Thyroid gland (tissue), 4 donors: ENCODE results near the gene C1orf94. TPM values are rescaled to one million over a fixed set of nuclear protein-coding genes. Genes with fewer than 3 reads are reported as not detected.
"Not testable (repeated sequence)": the region's sequence is repeated elsewhere in the genome, so short reads cannot be mapped to it uniquely, and the experiment has no call there.

Source experiments
- DNase-seq, 2 donors: peaks; one replicate each; pipeline ENCODE4 v3.0.0-alpha.2; 2019
- H3K27ac ChIP-seq, 3 donors: fragments of 200-600 bp; sonication (generic); 1 replicate in 2 of 3; 2 replicates in 1 of 3; pipeline ENCODE4 v1.5.1; 2016 to 2019; ENCODE audit warnings: mild to moderate bottlenecking in 1 of 3, moderate library complexity in 1 of 3
- H3K27me3 ChIP-seq: fragments of 200-600 bp; sonication (generic); one replicate; pipeline ENCODE4 v1.5.1; 2019
- H3K36me3 ChIP-seq, 2 donors: fragments of 200-600 bp; sonication (generic); one replicate each; pipeline ENCODE4 v1.5.1; 2016 to 2019
- H3K4me1 ChIP-seq, 2 donors: fragments of 200-600 bp; sonication (generic); one replicate each; pipeline ENCODE4 v1.5.1; 2017 to 2019
- H3K4me3 ChIP-seq, 3 donors: fragments of 200-600 bp; sonication (generic); replicated peaks in 1 of 3; 1 replicate in 2 of 3; 2 replicates in 1 of 3; pipeline ENCODE4 v1.5.1; 2016; ENCODE audit warnings: mild to moderate bottlenecking in 1 of 3
- H3K9me3 ChIP-seq: fragments of 200-600 bp; sonication (generic); one replicate; pipeline ENCODE4 v1.5.1; 2017
- POLR2A ChIP-seq, 2 donors: fragments of 450-650 bp; IDR thresholded peaks; one replicate each; pipeline ENCODE4 v1.6.1; 2017; ENCODE audit warnings: antibody characterized with exemption in 2 of 2, mild to moderate bottlenecking in 2 of 2, moderate library complexity in 1 of 2
- WGBS, 2 donors: methylation state at CpG; one replicate each; pipeline ENCODE4 v1.1.5; 2017; 5-methylcytosine and 5-hydroxymethylcytosine counted together
- intact Hi-C: fragments of 100-400 bp; cut with DNase I; formaldehyde crosslinking; loops from one replicate; pipeline ENCODE4 v1.15.1; 2023
- total RNA-seq, 4 donors: library from RNA; depleted of rRNA; stranded (reverse); fragments of >200 nt; gene quantifications; one replicate each; pipeline ENCODE4 v1.2.3, GENCODE V29; 2016
- TF ChIP-seq, protein P1 (sequence below), 6 experiments: fragments of 200-600 bp in 3 of 6; fragments of 450-650 bp in 3 of 6; sonication (generic) in 3 of 6; IDR thresholded peaks; one replicate each; pipeline ENCODE4 v1.5.1; 2016 to 2019; ENCODE audit warnings: antibody characterized with exemption in 6 of 6, mild to moderate bottlenecking in 2 of 6, inconsistent platforms in 1 of 6, moderate library complexity in 1 of 6

The C1orf94 gene
- total RNA-seq, 4 donors from 2014 or later: not detected

DNA sequence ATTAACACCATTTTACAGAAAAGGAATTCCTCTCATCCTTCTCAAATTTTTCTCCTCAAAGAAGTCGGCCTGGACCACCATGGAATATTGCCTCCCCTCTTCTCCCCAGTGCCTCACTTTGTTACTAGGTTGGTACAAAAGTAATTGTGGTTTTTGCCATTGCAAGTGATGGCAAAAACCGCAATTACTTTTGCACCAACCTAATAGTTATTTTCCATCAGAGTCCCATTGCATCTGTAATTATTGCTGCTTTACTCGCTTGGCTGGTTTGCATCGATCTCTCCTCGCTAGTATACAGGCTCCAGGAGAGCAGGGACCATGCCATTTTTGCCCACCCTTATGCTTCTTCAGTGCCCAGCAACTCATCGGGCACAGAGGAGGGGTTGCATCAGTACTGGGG lies 963 bp upstream of the C1orf94 start:
- no peak for DNase-seq
- Histone ChIP-seq H3K4me1 (no peaks in the 10 kb centered on the region), H3K36me3 (no peaks in the 10 kb centered on the region), H3K27ac (no peak overlapping the region), H3K27me3 (peaks cover 9% of the 10 kb centered on the region), H3K4me3 (no peak overlapping the region), H3K9me3 (no peaks in the 10 kb centered on the region)
- no peak for TF ChIP-seq POLR2A (IDR thresholded peaks at IDR 0.05)
- TF ChIP-seq, protein P1, sequence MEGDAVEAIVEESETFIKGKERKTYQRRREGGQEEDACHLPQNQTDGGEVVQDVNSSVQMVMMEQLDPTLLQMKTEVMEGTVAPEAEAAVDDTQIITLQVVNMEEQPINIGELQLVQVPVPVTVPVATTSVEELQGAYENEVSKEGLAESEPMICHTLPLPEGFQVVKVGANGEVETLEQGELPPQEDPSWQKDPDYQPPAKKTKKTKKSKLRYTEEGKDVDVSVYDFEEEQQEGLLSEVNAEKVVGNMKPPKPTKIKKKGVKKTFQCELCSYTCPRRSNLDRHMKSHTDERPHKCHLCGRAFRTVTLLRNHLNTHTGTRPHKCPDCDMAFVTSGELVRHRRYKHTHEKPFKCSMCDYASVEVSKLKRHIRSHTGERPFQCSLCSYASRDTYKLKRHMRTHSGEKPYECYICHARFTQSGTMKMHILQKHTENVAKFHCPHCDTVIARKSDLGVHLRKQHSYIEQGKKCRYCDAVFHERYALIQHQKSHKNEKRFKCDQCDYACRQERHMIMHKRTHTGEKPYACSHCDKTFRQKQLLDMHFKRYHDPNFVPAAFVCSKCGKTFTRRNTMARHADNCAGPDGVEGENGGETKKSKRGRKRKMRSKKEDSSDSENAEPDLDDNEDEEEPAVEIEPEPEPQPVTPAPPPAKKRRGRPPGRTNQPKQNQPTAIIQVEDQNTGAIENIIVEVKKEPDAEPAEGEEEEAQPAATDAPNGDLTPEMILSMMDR (IDR thresholded peaks at IDR 0.05): no peak
- WGBS, 2 donors: 84% methylated on average over 6 of the region's 6 CpGs
- intact Hi-C loops: no loop called here

DNA sequence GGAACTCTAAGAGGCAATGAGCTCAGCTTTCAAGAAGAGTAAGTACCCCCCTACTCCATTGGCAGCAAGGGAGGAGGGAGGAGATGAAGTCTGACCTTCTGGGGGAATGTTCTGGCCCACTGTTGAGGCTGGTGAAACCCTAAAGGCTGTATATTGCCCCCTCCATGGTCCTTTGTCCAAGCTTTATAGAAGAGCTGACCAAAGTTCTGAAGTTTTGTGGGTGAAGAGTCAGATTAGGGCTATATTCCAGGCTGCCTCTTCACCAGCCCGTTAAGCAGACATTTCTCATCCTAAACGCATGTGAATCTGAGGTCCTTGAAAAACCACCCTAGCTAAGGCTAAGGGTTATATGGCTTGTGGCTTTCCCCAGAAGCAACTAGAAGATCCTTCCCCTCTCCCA lies 1.4 kb downstream of the C1orf94 start:
- Histone ChIP-seq H3K9me3 (no peaks in the 10 kb centered on the region), H3K36me3 (no peaks in the 10 kb centered on the region), H3K4me3 (no peak overlapping the region), H3K4me1 (no peaks in the 10 kb centered on the region), H3K27ac (no peak overlapping the region), H3K27me3 (peaks cover 9% of the 10 kb centered on the region)
- intact Hi-C loops: no loop called here
- 36 to 38% methylated on average over 2 of the region's 2 CpGs for WGBS, 2 donors
- no peak for DNase-seq
- TF ChIP-seq POLR2A (IDR thresholded peaks at IDR 0.05): no peak
- TF ChIP-seq, protein P1 (IDR thresholded peaks at IDR 0.05): no peak

DNA sequence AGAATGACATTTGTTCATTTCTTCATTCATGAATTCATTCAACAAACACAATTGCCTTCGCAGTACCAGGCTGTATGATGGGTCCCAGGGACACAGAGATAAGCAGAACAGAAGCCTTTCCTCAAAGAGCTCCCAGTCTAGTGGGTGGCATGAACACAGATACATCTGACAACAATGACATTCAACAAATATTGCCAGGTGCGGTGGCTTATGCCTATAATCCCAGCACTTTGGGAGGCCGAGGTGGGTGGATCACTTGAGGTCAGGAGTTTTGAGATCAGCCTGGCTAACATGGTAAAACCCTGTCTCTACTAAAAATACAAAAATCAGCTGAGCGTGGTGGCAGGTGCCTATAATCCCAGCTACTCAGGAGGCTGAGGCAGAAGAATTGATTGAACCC lies 6.7 kb downstream of the C1orf94 start:
- H3K36me3 ChIP-seq, intact Hi-C loops, H3K4me3 ChIP-seq, H3K27ac ChIP-seq, DNase-seq, H3K4me1 ChIP-seq, H3K9me3 ChIP-seq, H3K27me3 ChIP-seq: not testable (repeated sequence)
- WGBS, 2 donors: 76 to 77% methylated on average over 4 of the region's 4 CpGs

DNA sequence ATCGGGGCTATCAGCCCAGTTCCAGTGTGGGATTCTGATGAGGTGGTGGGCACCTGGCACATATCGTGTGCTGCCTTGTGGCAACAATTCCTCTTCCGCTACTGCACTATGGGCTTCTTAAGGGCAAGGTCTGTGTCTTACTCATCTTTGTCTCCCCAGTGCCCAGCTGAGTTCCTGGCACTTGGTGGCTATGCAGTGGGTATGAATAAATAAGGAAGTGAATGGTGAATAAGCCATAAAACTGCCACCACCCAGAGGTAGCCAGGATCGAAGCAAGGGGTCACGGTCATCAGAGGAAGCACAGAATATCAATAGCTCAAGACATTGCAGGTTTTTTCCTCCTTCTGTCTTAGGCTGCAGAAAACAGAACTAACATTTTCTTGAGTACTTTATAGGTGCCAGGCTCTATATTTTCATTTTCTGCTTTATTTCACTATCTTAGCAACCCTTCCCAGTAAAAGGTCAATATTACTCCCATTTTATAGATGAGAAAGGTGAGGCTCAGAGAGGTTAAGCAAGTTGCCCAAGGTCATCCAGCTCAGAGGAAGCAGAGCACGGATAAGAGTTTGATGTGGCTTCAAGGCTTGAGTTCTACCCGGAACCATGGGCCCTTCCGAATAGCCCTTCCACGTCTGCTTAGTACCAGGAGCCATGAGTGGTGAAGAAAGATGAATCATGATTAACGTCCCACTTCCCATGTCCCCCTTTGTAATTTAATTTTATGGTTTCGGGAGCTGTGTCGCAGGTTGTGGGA lies 10.2 kb downstream of the C1orf94 start:
- H3K9me3 ChIP-seq: no peaks in the 10 kb centered on the region
- no peaks in the 10 kb centered on the region for H3K27me3 ChIP-seq
- intact Hi-C loops: no loop called here
- H3K27ac ChIP-seq: no peak overlapping the region
- 78 to 80% methylated on average over 12 of the region's 12 CpGs for WGBS, 2 donors
- H3K36me3 ChIP-seq: no peaks in the 10 kb centered on the region
- no peak for TF ChIP-seq POLR2A (IDR thresholded peaks at IDR 0.05)
- TF ChIP-seq, protein P1 (IDR thresholded peaks at IDR 0.05): no peak
- DNase-seq: no peak
- H3K4me1 ChIP-seq: no peaks in the 10 kb centered on the region
- H3K4me3 ChIP-seq: no peak overlapping the region

DNA sequence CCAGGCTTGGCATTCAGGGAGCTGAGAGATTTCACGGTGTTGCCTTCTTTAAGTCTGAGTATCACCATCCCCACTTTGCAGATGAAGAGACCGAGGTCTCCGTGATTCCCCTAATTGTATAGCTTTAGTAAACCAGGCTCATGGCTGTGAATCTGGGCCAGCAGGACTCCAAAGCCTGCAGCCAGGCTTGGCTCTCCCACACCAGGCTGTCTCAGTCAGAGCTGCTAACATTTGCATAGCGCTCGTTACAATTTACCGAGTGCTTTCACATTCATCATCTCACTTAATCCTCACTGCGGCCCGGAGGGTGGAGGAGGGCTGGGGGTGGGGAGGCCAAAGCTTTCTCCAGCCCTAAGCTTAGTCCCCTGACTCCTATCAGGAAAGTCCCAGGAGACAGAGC lies 11.7 kb downstream of the C1orf94 start:
- intact Hi-C loops: no loop called here
- WGBS, 2 donors: 7 to 9% methylated on average over 8 of the region's 8 CpGs
- no peaks in the 10 kb centered on the region for H3K27me3 ChIP-seq
- no peaks in the 10 kb centered on the region for H3K4me1 ChIP-seq
- H3K27ac ChIP-seq: no peak overlapping the region
- no peak overlapping the region for H3K4me3 ChIP-seq
- no peak for TF ChIP-seq POLR2A (IDR thresholded peaks at IDR 0.05)
- TF ChIP-seq, protein P1 (IDR thresholded peaks at IDR 0.05): no peak
- H3K36me3 ChIP-seq: no peaks in the 10 kb centered on the region
- no peaks in the 10 kb centered on the region for H3K9me3 ChIP-seq
- no peak for DNase-seq
